HEK293 (cell line): Measurements from ENCODE around the gene DLG2.

ENCODE experiments used
- MYNN ChIP-seq: fragments of 450-650 bp; formaldehyde crosslinking; IDR thresholded peaks from 2 replicates; pipeline ENCODE4 v1.5.1; 2016; ENCODE audit warnings: missing biosample characterization, missing genetic modification characterization, borderline replicate concordance
- SALL2 ChIP-seq: fragments of 450-650 bp; formaldehyde crosslinking; IDR thresholded peaks from 2 replicates; pipeline ENCODE4 v1.5.0; 2017; ENCODE audit warnings: missing biosample characterization, mild to moderate bottlenecking, missing genetic modification characterization, borderline replicate concordance
- ZNF274 ChIP-seq, 2 experiments: fragments of 200-500 bp in 1 of 2; fragments of 450-650 bp in 1 of 2; sonication (Bioruptor generic) in 1 of 2; formaldehyde crosslinking in 1 of 2; IDR thresholded peaks; 2 replicates each; pipeline versions ENCODE4 v1.5.1 to v1.6.1; 2014 to 2016; ENCODE audit warnings: borderline replicate concordance in 1 of 2, inconsistent platforms in 1 of 2, low read length in 1 of 2, missing biosample characterization in 1 of 2, missing genetic modification characterization in 1 of 2

DNA sequence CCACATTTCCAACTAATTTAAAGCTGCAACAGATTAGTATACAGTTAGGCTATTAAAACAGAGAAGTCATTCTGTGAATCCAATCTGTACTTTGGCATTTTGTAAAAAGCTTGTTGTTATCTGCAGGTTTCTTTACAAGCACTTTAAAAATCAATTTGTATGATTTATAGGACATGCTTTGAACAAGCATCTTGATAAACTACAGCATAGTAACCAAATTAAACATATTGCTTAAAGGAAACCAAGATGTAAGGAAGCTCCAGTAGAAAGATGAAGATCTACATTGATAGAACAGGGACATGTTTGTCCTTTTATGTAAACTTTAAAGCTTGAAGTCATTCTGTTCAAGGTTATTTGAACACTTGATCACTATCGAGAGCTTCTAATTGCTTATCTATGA is 1842.7 kb downstream of the DLG2 start:
- TF ChIP-seq SALL2 (tag by site-specific recombination) (no peak), MYNN (no peak), ZNF274 (IDR thresholded peaks at IDR 0.05; ENCODE audit: low read length) (no peak), ZNF274 (tag by site-specific recombination; IDR thresholded peaks at IDR 0.05; ENCODE audit: borderline replicate concordance) (no peak)
